ENCODE results near the gene RNU2-63P.
"Not testable (repeated sequence)": the region's sequence is repeated elsewhere in the genome, so short reads cannot be mapped to it uniquely, and the experiment has no call there.

Gene RNU2-63P

GRCh38 chr2:87981182-87981581 is 35.2 kb downstream of the RNU2-63P start:
- not testable (repeated sequence) for DNase-seq (ENCODE audit: low read depth, low spot score)

- DNase-seq (ENCODE audit: low read depth, low spot score) = not testable (repeated sequence)
Observed at GRCh38 chr2:87972385-87972784, 44.0 kb downstream of the RNU2-63P start.

Data from brain pericyte (primary cell).